Measurements from ENCODE around the gene BLOC1S2.
A peak's percentile ranks its signal among the peaks of the same experiment; 100 is the strongest.
"Not testable (repeated sequence)": the region's sequence is repeated elsewhere in the genome, so short reads cannot be mapped to it uniquely, and the experiment has no call there.

Gene BLOC1S2

DNA sequence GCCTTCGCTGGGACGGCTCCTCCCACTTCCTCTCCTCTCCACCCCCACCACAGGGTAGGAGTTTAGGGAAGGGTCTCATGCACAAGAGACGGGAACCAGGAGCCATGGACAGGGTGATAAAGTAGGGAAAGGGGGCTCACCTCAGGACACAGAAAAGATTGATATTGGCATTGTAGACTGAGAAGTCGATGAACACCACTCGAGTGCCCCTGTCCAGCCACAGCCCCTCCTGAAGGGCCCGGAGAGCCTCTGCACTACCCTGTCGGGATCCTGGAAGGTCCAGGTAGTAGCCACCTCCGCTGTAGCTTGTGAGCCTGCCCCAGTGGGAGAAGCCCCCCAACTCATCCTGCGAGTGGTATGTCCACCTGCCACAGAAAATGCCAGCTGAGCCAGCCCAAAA, 10.8 kb upstream of the BLOC1S2 start:
- no peak for DNase-seq (ENCODE audit: low read depth)
- no peak overlapping the region for H3K4me3 ChIP-seq (ENCODE audit: low read depth, low read length)
- TF ChIP-seq, protein P1, sequence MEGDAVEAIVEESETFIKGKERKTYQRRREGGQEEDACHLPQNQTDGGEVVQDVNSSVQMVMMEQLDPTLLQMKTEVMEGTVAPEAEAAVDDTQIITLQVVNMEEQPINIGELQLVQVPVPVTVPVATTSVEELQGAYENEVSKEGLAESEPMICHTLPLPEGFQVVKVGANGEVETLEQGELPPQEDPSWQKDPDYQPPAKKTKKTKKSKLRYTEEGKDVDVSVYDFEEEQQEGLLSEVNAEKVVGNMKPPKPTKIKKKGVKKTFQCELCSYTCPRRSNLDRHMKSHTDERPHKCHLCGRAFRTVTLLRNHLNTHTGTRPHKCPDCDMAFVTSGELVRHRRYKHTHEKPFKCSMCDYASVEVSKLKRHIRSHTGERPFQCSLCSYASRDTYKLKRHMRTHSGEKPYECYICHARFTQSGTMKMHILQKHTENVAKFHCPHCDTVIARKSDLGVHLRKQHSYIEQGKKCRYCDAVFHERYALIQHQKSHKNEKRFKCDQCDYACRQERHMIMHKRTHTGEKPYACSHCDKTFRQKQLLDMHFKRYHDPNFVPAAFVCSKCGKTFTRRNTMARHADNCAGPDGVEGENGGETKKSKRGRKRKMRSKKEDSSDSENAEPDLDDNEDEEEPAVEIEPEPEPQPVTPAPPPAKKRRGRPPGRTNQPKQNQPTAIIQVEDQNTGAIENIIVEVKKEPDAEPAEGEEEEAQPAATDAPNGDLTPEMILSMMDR (IDR thresholded peaks at IDR 0.05; ENCODE audit: low read depth, low read length), result no peak
- TF ChIP-seq POLR2A (IDR thresholded peaks at IDR 0.05; ENCODE audit: extremely low read depth, insufficient read length), result no peak
- TF ChIP-seq MYC (IDR thresholded peaks at IDR 0.05; ENCODE audit: low read depth, low read length), result no peak
- TF ChIP-seq, protein P2, sequence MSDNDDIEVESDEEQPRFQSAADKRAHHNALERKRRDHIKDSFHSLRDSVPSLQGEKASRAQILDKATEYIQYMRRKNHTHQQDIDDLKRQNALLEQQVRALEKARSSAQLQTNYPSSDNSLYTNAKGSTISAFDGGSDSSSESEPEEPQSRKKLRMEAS (IDR thresholded peaks at IDR 0.05; ENCODE audit: low read depth, low read length), result no peak

DNA sequence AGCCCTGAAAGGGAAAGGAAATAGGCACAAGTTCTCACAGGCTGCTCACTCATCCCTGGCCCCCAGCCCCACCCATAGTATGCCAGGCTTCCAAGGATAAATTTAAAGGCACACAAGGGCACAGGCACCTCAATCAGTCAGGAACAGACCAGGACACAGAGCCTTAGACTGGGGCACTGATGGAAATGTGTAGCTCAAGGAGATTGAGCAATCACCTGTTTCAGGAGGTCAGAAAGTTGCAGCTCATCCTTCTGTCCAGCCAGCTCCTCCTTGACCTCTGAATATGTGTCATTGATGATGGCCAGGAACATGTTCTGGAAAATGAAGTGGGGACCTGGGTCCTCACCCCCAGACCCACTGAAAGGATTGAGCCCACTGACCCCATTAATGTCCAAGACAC, 6.6 kb upstream of the BLOC1S2 start:
- H3K4me3 ChIP-seq (ENCODE audit: low read depth, low read length), result no peak overlapping the region
- TF ChIP-seq, protein P2 (IDR thresholded peaks at IDR 0.05; ENCODE audit: low read depth, low read length), result no peak
- TF ChIP-seq, protein P1 (IDR thresholded peaks at IDR 0.05; ENCODE audit: low read depth, low read length), result no peak
- TF ChIP-seq POLR2A (IDR thresholded peaks at IDR 0.05; ENCODE audit: extremely low read depth, insufficient read length), result no peak
- TF ChIP-seq MYC (IDR thresholded peaks at IDR 0.05; ENCODE audit: low read depth, low read length), result no peak
- no peak for DNase-seq (ENCODE audit: low read depth)

DNA sequence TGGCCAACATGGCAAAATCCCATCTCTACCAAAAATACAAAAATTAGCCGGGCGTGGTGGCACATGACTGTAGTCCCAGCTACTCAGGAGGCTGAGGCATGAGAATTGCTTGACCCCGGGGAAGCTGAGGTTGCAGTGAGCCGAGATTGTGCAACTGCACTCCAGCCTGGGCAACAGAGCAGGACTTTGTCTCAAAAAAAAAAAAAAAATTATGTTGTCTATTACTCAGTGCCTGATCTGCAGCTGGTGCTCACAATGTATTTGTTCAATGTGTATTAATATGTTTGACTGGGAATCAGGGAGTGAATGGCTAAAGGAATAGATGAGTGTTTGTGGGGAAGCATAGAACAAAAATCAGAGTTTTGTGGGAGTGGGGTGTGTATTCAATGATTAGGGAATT, 5.8 kb upstream of the BLOC1S2 start:
- DNase-seq (ENCODE audit: low read depth), result peak; percentile 30
- H3K4me3 ChIP-seq (ENCODE audit: low read depth, low read length), result not testable (repeated sequence)

DNA sequence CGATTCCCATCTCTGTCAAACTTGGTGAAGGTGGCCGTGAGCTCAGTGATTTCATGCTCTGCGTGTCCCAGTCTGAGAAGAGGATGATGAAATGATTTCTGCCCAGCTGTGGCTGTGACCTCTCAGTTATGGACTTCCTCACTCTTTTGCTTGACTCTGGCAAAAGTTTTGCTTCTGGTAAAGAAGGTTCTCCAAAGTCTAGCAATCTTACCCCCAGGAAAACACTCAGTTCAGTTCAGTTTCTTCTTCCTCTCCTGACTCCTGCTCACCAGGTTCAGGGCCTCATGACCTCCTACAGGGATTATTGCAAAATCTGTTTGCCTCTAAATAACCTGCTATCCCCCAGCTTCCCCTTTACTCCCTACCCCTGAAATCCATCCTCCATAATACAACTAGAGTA, 4.9 kb upstream of the BLOC1S2 start:
- TF ChIP-seq, protein P2 (IDR thresholded peaks at IDR 0.05; ENCODE audit: low read depth, low read length), result no peak
- TF ChIP-seq, protein P1 (IDR thresholded peaks at IDR 0.05; ENCODE audit: low read depth, low read length), result no peak
- no peak for TF ChIP-seq MYC (IDR thresholded peaks at IDR 0.05; ENCODE audit: low read depth, low read length)
- TF ChIP-seq POLR2A (IDR thresholded peaks at IDR 0.05; ENCODE audit: extremely low read depth, insufficient read length), result no peak
- H3K4me3 ChIP-seq (ENCODE audit: low read depth, low read length), result no peak overlapping the region
- DNase-seq (ENCODE audit: low read depth), result peak; percentile 69

DNA sequence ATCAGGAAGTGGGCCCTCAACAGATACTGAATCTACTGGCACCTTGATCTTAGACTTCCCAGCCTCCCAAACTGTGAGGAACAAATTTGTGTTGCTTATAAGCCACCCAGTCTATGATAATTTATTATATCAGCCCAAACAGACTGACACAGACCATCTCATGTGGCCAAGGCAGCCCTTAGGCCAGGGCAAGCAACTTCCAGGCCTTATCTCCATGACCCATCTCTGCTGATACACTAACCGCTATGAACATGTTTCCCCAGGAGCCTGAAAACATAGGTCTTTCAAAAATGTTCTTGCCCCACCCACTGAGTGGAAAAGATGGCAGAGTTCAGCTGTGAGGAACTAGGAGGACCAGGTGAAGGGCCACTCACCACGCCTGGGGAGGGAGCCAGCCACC, 3.2 kb upstream of the BLOC1S2 start:
- TF ChIP-seq, protein P2 (IDR thresholded peaks at IDR 0.05; ENCODE audit: low read depth, low read length), result no peak
- no peak for TF ChIP-seq POLR2A (IDR thresholded peaks at IDR 0.05; ENCODE audit: extremely low read depth, insufficient read length)
- TF ChIP-seq, protein P1 (IDR thresholded peaks at IDR 0.05; ENCODE audit: low read depth, low read length), result no peak
- no peak for TF ChIP-seq MYC (IDR thresholded peaks at IDR 0.05; ENCODE audit: low read depth, low read length)
- no peak for DNase-seq (ENCODE audit: low read depth)

DNA sequence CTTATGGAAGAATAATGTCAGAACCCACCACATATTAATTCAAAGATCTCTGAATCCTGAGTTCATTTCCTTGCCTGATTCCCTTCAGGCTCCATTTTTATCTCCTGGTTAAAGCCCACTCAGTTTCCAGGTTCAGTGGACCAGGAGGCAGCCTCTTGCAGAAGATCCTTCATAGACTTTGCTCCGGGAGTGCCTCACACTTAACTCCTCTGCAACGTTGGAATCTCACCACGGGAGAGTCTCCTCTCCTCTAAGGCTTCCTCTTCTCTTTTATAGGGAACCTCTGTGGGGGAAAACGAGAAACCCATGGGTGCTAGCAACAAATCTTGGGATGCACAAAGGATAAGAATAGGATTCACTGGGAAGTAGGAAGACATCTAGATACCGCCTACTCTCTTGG, 1.7 kb upstream of the BLOC1S2 start:
- TF ChIP-seq POLR2A (IDR thresholded peaks at IDR 0.05; ENCODE audit: extremely low read depth, insufficient read length) (no peak), MYC (IDR thresholded peaks at IDR 0.05; ENCODE audit: low read depth, low read length) (no peak)
- TF ChIP-seq, protein P1 (IDR thresholded peaks at IDR 0.05; ENCODE audit: low read depth, low read length), result no peak
- TF ChIP-seq, protein P2 (IDR thresholded peaks at IDR 0.05; ENCODE audit: low read depth, low read length), result no peak
- no peak overlapping the region for H3K4me3 ChIP-seq (ENCODE audit: low read depth, low read length)
- DNase-seq (ENCODE audit: low read depth), result no peak

More for the DNA sequence above, 3.2 kb upstream of the BLOC1S2 start:
- H3K4me3 ChIP-seq (ENCODE audit: low read depth, low read length), result no peak overlapping the region

Data from NB4 (cell line).